ENCODE data around the gene SLC13A1.

Gene SLC13A1

GRCh38 chr7:123193235-123193634 lies 6.5 kb downstream of the SLC13A1 start:
- no peak for DNase-seq

GRCh38 chr7:123191132-123191531 lies 8.6 kb downstream of the SLC13A1 start:
- no peak for DNase-seq

- DNase-seq, result peak; percentile 35
These were observed 9.5 kb downstream of the SLC13A1 start for GRCh38 chr7:123190109-123190831.

GRCh38 chr7:123185756-123186155 lies 14.0 kb downstream of the SLC13A1 start:
- no peak for DNase-seq

GRCh38 chr7:123184271-123184670 lies 15.5 kb downstream of the SLC13A1 start:
- DNase-seq, result no peak

- DNase-seq, result no peak
These were observed 16.3 kb downstream of the SLC13A1 start for GRCh38 chr7:123183431-123183830.

- no peak for DNase-seq
These were observed 22.3 kb downstream of the SLC13A1 start for GRCh38 chr7:123177442-123177841.

GRCh38 chr7:123170333-123171246 lies 29.2 kb downstream of the SLC13A1 start:
- no peak for DNase-seq

- DNase-seq, result no peak
These were observed 30.7 kb downstream of the SLC13A1 start for GRCh38 chr7:123169065-123169464.

GRCh38 chr7:123157606-123158005 lies 42.2 kb downstream of the SLC13A1 start:
- DNase-seq, result no peak

- DNase-seq, result no peak
These were observed 44.2 kb downstream of the SLC13A1 start for GRCh38 chr7:123155571-123155970.

- DNase-seq, result peak; percentile 87
These were observed 45.4 kb downstream of the SLC13A1 start for GRCh38 chr7:123154231-123154860.

GRCh38 chr7:123151443-123151842 lies 48.3 kb downstream of the SLC13A1 start:
- DNase-seq, result no peak

- DNase-seq, result peak; percentile 18
These were observed 51.0 kb downstream of the SLC13A1 start for GRCh38 chr7:123148813-123149212.

- no peak for DNase-seq
These were observed 56.3 kb downstream of the SLC13A1 start for GRCh38 chr7:123143252-123144006.

GRCh38 chr7:123140561-123140960 lies 59.2 kb downstream of the SLC13A1 start:
- no peak for DNase-seq

GRCh38 chr7:123135960-123136359 lies 63.8 kb downstream of the SLC13A1 start:
- DNase-seq, result no peak

- no peak for DNase-seq
These were observed 65.8 kb downstream of the SLC13A1 start for GRCh38 chr7:123133924-123134323.

- no peak for DNase-seq
These were observed 67.8 kb downstream of the SLC13A1 start for GRCh38 chr7:123131961-123132360.

- no peak for DNase-seq
These were observed 68.2 kb downstream of the SLC13A1 start for GRCh38 chr7:123131556-123131955.

- peak; percentile 4 for DNase-seq
These were observed 68.6 kb downstream of the SLC13A1 start for GRCh38 chr7:123131140-123131539.

GRCh38 chr7:123126691-123127090 lies 73.1 kb downstream of the SLC13A1 start:
- no peak for DNase-seq

GRCh38 chr7:123126171-123126570 lies 73.6 kb downstream of the SLC13A1 start:
- DNase-seq, result no peak
